ENCODE measurements around the gene MARCHF11.

Gene MARCHF11, protein sequence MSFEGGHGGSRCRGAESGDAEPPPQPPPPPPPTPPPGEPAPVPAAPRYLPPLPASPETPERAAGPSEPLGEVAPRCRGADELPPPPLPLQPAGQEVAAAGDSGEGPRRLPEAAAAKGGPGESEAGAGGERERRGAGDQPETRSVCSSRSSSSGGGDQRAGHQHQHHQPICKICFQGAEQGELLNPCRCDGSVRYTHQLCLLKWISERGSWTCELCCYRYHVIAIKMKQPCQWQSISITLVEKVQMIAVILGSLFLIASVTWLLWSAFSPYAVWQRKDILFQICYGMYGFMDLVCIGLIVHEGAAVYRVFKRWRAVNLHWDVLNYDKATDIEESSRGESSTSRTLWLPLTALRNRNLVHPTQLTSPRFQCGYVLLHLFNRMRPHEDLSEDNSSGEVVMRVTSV
- total RNA-seq, result 0 to 0.66 (median 0) reads per million in 17 experiments

DNA sequence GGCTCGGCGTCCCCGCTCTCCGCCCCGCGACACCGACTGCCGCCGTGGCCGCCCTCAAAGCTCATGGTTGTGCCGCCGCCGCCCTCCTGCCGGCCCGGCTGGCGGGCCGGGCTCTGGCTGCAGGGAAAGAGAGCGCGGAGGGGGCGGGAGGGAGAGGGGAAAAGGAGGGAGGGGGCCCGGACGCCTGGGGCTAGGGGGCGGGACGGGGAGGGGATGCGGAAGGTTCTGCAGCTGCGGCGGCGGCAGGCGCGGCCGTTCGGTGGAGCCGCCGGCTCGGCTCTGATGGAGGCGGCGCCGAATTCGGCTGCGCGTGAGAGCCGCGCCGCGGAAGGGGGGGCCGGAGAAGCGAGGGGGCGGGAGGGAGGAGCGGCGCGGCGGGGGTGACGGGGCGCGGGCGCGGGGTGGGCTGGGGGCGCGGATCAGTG, at the start of gene MARCHF11:
Gene MARCHF11, minus strand, starts transcription at position 281 of the 425 bp plus-strand sequence. Its CDS starts 216 bp downstream, at position 65.
- no peak for DNase-seq

DNA sequence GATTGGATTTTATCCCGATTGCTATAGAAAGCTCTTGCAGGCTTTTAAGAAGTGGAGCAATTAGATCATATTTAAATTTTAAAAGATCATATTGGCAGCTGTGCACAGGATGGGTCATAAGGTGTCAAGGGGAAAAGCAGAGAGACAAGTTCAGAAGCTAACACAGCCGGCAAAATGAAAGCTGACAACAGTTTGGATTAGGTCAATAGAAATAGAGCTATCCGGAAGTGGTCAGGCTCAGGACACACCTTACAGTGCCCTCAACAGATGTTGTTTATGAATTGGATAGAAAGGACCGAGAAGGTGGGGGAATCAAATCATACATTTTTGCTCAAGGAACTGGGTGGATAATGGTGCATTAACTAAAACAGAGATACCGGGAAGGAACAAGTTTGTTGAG, 46.3 kb upstream of the MARCHF11 start:
- no peak for DNase-seq

DNA sequence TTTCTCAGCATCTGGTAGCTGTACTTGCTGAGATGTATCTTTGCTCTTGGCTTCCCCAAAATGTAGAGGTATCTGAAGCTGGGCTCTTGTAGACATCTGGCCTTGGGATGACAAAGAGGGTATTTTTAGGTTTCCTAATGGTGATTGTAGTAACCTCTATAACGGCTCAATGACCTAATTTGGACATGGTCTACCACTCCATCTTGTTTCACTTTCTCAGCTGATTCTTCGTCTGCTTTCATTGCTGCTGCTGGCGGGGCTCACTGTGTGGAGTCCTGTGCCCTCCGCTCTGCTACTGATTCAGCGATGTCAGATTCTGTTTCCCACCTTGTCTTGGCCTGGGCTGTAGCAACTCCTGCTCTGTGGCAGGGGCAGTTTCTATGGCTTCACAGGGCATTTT, 12.7 kb upstream of the MARCHF11 start:
- no peak for DNase-seq

DNA sequence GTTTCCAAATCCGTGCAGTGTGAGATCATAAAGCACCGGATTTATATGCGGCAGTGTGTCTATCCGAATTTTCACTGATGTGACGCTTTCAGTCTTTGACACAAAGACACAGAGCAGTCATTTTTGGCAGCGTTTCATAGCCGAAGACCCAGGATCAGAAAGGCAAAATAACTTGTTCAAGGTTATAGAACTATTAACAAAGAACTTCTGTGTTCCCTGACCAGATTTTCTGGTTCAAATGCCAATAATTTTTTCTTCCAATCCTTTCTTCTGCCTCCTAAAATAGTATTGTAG, 1.1 kb upstream of the MARCHF11 start:
- DNase-seq, result no peak

DNA sequence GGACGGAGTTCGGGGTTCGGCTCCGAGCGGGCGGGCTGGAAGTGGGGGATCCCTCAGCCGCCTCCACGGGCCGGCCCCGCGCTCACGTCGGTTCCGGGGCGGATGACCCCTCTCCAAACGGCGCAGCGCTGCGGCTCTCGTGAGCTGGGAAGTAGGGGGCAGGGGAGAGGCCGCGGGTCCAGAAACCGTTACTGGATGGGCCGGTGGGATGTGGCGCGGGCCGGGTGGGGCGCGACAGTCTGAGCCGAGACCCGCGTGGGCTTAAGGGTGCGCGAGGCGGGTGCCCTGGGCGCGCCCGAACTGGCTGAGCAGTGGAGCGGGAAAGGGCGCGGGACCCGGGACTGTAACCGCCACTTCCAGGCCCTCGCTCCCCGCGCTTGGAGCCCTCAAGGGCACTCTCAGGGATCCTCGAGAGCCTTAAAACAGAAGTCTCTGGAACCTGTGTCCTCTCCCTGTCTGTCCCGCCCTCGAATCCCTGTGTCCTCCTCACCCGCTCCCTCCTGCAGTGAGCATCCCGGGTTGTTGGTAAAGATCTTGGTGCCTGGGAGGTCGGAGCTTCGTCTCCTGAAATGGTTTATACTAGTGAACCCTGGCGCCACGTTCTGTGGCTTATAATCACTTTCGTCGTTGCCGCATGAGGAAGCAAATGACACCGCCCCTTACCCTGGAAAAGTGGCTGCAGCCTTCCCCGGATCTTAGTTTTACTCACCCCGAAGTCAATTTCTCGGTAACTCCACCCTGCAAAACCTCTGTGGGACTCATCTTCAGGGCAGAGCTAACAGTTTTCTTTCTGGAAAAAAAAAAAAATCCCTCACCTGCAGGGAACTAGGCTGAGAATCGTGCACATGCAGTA, 571 bp upstream of the MARCHF11 start:
- DNase-seq, result no peak

DNA sequence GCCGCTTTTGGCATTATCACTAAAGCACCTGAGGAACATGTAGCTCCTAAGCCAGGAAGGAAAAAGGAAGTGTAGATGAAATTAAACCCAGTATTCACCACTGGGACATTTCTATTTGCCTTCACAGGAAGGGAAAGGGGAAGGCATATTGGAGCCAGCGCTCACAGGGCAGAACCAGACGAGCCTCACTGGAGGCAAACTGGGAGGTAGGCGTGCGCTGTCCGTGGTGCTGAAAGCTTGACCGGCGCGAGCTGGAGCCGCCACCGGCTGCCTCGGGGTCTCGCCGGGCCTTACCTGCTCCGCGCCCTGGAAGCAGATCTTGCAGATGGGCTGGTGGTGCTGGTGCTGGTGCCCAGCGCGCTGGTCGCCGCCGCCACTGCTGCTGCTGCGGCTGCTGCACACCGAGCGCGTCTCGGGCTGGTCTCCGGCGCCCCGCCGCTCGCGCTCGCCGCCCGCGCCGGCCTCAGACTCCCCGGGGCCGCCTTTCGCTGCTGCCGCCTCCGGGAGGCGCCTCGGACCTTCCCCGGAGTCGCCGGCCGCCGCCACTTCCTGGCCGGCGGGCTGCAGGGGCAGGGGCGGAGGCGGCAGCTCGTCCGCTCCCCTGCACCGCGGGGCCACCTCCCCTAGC, 732 bp downstream of the MARCHF11 start:
- DNase-seq, result peak; percentile 53 to 82 (median 66)

DNA sequence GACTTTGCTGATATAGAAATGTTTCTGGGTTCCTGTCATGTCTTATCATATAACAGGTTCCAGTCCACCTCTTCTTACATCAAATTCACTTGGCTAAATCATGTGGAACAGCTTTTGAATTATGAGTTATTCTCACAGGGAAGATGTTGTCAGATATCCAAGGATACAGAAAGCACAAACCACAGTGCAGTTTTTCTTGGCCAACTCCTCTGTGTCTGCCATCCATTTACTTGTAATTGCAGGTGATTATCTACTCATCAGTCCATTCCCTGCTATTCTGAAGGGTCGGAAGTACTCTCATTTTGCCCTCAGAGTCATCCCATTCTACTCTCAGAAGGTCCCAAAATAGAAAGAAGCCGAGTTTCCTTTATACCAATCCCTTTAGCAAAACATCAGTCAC, 10.0 kb downstream of the MARCHF11 start:
- no peak for DNase-seq

DNA sequence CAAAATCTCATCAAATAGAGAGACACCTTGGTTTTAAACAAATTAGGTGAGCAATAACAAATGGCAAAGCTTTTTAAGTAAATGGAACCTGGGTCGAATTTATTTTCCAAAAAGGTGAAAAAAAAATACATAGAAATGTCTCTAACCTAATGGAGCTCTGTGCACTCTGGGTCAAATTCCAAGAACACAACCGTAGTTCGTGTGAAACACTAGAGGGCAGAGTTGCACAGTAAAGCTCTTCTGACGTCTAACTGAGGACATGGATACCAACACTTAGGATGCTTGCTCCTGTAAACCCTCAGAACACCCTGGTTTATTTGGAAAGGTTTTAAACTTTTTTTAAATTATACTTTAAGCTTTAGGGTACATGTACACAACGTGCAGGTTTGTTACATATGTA, 18.9 kb downstream of the MARCHF11 start:
- DNase-seq, result peak; percentile 35 to 83 (median 66)

DNA sequence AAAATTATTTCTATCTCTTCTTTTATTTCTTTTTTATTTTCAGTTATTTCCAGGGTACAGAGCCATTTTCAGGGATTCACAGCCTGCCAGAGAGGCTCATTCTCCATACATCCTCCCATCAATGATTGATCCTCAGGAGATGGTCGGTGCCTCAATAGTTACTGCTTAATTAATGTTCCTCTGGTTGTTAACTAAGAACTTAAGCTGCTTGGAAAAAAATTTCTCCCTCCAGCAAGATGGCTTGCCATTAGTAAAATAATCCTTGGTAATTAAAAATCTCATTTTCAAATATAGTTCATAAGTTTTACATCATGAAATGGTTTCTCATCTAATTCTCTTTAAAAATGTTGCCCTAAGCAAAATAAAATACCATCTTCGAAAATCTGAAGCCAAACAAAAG, 20.0 kb downstream of the MARCHF11 start:
- no peak for DNase-seq

DNA sequence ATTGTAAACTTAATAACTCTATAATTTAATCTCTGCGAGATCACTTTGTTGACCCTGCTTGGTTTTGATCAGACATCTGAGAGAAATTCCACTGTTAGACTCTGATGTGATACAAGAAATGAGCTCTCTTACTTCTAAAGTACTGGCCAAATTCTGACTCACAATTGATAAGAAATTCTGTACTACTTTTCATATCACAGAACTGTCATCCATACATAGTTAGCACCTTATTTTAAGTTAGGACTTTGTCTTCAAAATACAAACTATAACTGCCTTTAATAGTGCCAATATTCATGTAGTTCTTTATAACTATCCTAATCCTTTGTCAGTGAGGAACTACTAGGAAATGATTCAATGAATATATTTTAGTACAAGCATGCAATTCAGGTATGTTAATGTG, 23.4 kb downstream of the MARCHF11 start:
- DNase-seq, result no peak

DNA sequence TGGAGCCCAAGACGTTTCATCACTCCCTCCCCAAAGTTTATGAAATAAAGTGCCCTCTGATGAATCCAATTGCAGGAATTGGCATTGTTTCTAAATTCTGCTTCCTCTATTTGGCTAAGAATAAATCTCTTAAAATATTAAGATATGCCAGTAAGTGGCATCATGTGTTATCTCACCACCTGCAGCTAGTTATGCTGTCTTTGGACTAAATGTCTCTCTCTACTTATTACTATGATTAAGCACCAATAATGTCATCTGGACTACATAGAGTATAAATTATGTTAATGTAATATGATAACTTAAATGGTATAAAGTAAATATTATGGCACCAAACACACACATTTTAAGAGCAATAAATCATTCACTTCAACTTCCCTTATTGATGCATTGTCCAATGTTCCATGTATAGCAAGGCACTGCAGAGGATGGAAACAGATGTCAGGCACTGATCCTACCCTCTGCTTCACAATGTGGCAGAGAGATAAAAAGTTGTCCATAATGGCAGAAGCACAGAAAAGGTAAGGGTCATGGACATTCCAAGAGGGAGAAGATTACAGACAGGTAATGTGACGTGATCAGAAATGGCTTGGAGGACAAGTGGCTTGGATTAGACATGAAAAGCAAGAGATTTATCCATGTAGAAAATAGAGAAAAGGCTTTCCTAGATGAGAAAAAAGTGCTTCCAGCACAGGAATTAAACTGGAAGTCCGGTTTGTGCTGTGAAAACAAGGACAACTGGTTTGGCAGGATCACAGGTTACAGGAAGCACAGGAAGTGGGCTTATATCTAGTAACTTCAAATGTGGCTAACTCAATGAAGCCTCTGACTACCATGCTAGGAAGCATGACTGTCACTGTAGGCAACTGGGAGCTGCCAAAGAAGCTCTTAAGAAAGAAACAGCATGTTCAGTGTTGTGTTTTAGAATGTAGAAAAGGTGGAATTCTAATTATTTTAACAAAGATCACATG, 26.7 kb downstream of the MARCHF11 start:
- DNase-seq, result no peak

DNA sequence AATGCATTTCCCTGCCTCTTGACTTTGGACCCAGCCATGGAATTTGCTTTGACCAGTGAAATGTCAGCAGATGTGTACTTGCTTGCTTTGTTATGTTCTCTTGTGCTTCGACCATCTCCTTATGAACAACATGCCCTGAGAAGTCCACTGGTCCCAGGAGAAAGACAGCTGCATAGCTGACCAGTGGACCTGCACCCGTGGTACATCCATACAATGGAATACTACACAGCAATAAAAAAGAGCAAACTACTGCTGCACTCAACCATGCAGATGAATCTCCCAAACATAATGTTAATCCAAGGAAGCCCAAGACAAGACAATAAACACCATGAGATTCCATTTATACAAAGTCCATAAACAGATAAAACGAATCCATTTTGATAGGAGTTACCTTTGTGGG, 30.0 kb downstream of the MARCHF11 start:
- DNase-seq, result no peak

DNA sequence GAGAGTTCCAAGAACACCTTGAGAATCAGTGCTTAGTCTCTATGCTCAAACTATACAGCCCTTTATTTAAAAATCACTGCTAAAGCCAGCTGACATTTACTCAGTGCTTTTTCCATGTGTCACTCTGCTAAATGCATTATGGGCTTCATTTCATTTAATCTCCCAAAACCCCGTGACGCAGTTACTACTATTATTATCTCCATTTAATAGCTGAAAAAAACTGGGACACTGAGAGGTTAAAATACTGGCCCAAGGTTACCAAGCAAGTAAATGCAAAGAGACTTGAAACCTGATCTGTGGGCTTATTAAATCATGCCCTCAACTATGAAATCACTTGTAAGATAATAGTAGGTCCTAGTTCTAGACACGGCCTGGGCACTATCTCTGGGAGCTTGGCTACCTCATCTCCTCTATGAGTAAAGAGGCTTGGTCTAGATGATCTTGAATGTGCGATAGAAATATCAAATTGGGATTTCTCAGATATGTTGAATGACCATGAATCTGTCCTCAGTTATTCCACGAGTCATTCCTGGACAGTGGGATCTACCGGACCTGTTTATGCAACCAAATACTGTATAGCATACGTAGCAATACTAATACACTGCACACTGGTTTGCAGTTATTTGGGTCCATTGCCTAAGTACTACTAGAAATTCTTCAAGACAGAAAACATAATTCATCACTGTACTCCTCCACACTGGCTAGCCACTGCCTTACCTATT, 32.3 kb downstream of the MARCHF11 start:
- no peak for DNase-seq

DNA sequence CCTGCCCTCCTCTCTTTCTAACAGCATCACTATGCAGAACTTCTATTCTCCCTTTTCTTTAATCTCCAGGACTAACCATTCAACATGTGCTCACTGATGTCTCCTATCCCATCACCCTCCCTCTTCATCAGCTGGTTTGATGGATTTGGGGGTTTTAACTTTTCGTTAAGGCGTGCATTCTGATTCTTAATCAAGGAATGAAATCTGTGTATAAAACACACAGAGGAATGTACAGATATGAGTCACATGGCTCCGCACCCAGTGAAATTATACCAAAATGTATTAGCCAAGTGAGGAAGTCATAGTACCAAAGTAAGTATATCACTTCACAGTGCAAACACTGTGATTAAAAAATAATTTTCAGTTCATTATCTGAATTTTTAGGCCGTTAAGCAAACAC, 35.2 kb downstream of the MARCHF11 start:
- DNase-seq, result no peak

DNA sequence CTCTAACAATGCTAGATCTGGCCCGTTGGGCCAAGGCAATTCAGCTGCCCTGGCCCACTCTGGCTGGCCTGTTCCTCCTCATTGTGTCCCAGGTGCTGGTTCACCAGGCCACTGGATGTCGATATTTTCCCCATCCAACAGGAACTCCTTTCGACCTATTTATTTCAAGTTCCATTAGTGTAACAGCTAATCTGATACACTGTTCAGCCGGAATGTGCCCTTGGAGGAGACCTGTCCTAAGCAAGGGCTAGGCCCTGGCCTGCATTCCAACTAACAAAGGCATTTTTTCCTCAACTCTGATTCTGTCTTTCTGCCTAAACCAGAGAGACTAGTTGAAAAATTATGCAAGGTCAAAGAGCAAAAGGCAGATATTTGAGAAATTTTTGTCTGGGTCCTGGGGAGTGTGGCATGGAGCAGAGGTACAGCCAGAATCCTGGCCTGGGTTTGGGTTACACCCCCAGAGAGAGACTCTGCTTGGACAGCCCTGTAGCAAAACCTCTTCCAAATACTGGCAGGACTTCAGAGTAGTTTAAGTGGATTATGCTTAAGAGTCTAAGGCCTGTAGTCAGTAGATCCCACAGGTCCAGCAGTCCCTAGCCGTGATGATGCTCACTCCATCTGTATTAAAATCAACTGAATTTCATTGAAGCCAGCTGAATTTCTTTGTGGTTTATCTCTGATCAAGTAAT, 36.1 kb downstream of the MARCHF11 start:
- DNase-seq, result no peak

DNA sequence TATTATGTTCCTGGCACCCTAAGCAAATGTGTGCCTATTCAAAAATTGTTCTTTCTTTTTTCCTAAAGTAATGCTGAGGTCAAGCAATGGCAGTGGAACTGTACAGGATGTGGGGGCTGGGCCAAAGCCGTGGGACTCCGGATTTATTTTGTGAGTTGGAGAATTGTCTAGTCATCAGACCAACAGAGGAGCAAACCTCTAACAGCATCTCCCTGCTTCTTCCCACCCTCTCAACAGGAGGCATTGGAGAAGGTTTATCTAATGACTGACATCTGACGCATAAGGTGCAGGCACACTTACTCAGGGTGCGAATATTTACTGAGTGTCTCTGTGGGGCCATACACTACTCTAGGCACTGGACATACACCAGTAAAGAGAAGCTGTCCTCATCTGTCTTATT, 38.6 kb downstream of the MARCHF11 start:
- DNase-seq, result no peak

DNA sequence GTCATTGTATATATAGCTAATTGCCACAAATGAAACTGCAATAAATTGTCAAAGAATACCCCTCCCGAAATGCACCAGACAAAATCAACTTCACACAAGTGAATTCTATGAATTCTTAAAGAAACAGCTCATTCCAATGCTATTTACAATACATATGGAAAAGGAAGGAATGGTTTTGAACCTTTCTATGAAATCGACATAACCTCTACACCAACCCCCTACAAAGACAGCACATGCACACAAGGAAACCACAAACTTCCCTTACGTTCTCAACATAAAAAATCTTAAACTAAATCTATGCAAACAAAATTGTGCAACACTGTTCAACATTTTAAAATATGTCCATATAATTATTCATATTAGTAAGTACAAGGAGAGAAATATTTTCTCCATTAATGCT, 39.2 kb downstream of the MARCHF11 start:
- DNase-seq, result no peak

DNA sequence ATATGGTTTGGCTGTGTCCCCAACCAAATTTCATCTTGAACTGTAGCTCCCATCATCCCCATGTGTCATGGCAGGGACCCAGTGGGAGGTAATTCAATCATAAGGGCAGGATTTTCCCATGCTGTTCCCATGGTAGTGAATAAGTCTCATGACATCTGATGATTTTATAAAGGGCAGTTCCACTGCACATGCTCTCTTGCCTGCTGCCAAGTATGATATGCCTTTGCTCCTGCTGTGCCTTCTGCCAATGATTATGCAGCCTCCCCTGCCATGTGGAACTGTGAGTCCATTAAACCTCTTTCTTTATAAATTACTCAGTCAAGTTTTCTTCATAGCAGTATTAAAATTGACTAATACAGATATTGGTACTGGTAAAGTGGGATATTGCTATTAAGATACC, 42.4 kb downstream of the MARCHF11 start:
- no peak for DNase-seq

DNA sequence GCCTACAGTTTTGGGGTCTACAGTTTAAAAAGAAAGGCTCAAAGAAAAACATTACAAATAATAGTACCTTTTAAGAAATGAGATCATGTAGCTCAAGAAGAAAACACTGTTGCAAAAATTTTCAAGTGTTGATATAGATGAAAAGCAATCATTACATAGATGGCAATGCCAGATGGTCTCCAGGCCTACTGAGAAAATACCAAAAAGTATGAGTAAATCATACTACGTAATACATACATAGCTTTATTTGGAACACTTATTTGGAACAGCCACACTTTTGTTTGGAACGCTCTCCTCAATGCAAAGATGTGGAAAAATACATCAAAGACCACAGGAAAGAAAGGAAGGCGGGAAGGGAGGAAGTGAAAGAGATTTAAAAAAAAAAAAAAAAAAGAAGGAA, 44.1 kb downstream of the MARCHF11 start:
- DNase-seq, result no peak

DNA sequence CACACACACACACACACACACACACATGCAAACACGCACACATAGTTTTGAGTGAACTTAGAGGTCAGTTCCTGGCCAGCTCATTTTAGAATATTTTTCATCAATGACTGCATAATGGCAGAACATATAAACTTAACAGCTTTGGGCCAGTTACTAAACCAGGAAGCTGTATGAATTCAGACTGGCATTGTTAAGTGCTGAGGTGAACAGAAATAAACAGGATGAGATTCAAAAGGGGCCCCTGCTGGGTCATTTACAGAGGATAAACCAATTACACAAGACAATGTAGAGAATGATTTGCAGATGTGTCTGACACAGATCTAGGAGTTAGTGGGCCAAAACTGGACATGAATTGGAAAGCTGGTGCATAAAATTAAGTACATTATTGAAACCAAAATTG, 44.6 kb downstream of the MARCHF11 start:
- DNase-seq, result no peak

DNA sequence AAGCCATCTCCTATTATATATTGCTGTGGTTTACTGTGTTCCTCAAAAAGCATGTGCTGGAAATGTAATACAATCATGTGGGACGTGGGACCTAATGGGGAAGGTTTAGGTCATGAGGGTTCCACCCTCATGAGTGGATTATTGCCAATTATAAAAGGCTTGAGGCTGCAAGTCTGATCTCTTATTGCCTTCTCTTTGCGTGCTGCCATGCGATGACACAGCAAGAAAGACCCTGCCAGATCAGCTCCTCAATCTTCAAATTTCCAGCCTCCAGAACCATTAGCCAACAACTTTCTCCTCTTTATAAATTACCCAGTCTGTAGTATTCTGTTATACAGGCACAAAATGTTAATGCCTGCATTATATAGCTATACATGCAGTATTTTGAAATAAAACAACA, 45.4 kb downstream of the MARCHF11 start:
- DNase-seq, result no peak

All from suppressor macrophage (primary cell).